ENCODE results near the gene CYB561D2. TPM values are rescaled to one million over a fixed set of nuclear protein-coding genes. Genes with fewer than 3 reads are reported as not detected.
A peak's percentile ranks its signal among the peaks of the same experiment; 100 is the strongest.
"Not testable (repeated sequence)": the region's sequence is repeated elsewhere in the genome, so short reads cannot be mapped to it uniquely, and the experiment has no call there.

CYB561D2 gene, protein sequence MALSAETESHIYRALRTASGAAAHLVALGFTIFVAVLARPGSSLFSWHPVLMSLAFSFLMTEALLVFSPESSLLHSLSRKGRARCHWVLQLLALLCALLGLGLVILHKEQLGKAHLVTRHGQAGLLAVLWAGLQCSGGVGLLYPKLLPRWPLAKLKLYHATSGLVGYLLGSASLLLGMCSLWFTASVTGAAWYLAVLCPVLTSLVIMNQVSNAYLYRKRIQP
- 10 to 100 TPM; 23.3 to 42.6 (median 32.8) TPM for total RNA-seq
- 10 to 100 TPM; 42.4 to 52.9 TPM for polyA plus RNA-seq
- 11.3 reads per million, percentile 38 among the genes with 10 or more reads in this experiment for total RNA-seq

DNA sequence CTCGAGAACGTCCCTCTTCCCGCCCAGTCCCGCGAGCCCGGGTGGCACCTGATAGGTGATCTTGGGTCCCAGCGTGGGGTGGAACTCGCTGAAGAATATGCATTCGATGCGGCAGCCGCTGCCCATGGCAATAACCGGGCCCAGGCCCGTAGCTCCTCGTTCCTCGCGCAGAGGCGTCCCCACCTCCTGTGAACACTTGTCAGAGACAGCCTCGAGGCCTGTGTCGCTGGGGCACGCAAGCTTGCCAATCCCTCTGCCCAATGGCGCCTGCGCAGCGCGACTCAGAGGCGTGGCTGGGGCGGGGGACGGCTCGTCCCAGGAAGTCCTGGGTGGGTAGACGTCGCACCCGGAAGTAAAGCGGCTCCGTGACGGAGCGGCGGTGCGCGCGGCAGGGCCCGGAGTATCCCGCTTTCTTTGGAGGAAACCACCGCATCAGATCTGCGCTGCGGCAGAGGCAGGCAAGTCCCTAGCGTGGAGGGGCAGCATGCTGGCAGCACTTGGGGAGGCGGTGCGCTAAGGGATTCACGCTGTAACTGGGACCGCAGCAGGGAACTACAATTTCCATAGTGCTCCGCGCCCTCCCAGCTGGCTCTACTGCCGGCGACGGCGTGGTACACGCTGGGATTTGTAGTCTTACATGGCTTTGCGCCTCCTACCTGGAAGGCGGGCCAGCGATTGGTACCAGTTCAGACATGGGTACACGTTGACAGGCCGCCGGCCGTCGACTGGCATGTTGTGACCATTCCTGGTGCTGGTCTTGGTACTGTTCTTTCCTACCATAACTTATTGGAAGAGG is at the start of gene CYB561D2, which contains the start of gene NPRL2:
TSS of gene CYB561D2 (plus strand) at position 336 of the 796 bp plus-strand sequence. CDS start 572 bp downstream, outside the sequence.
TSS of gene NPRL2 (minus strand) at position 249 of the 796 bp plus-strand sequence. CDS start at position 126, 123 bp downstream.
- peak within 1 kb of the TSS; percentile 90 for H3K4me3 ChIP-seq (ENCODE audit: low read length)
- peak within 1 kb of the TSS; percentile 93 for H3K27ac ChIP-seq (ENCODE audit: low read depth, low read length)
- Mint-ChIP-seq H3K4me1 (peaks cover 24 to 78% (median 59%) of the 10 kb centered on the region in 7 donors), H3K27me3 (no peaks in the 10 kb centered on the region), H3K36me3 (peaks cover 0 to 30% (median 7%) of the 10 kb centered on the region in 5 donors), H3K9me3 (no peaks in the 10 kb centered on the region), H3K4me3 (peak within 1 kb of the TSS; percentile 86 to 99 (median 96)), H3K27ac (peak within 1 kb of the TSS; percentile 96 to 100 (median 99))
- peaks cover 26 to 32% of the 10 kb centered on the region in 2 donors for H3K4me1 ChIP-seq (ENCODE audit: control insufficient read depth in 2 of 2, insufficient read depth in 2 of 2, low read length in 2 of 2)
- intact Hi-C loops (cut with micrococcal nuclease) = loop anchor here (1.0 to 10.0 kb wide), 17 partner anchors 9 to 1636 kb away; partner anchors contain the start of genes HYAL3 (in 2 of the 2), NAA80 (in 2 of the 2), TMEM115 (in 2 of the 2) and DCAF1 (in 1 of the 2)
- peak; percentile 95 for ATAC-seq
- H3K9me3 ChIP-seq (ENCODE audit: control insufficient read depth in 2 of 3, low read length in 3 of 3) = no peaks in the 10 kb centered on the region
- CTCF ChIA-PET = interaction anchor here (0.7 to 4.5 kb wide), 6 partner anchors 10 to 199 kb away, joined by 3 to 21 read pairs (median 4); partner anchors contain the start of genes HYAL3, NAA80, RASSF1 and TUSC2
- peaks cover 0 to 59% (median 0%) of the 10 kb centered on the region in 3 experiments for H3K36me3 ChIP-seq (ENCODE audit: control insufficient read depth in 2 of 3, insufficient read depth in 3 of 3, low read length in 3 of 3)
- POLR2A ChIA-PET = interaction anchor here (0.7 to 34.0 kb wide), 11 partner anchors 6 to 1927 kb away, joined by 3 to 656 read pairs (median 6); partner anchors contain the start of genes C3orf18, CYB561D2, GNAI2 and HEMK1
- DNase-seq = peak; percentile 97 to 100 (median 99)
- H3K27me3 ChIP-seq (ENCODE audit: control insufficient read depth in 2 of 2, insufficient read depth in 2 of 2, low read length in 2 of 2) = no peaks in the 10 kb centered on the region

GRCh38 chr3:50302095-50303012 is 48.3 kb upstream of the CYB561D2 start:
- Histone ChIP-seq H3K9me3 (ENCODE audit: control insufficient read depth in 2 of 3, low read length in 3 of 3) (no peaks in the 10 kb centered on the region), H3K36me3 (ENCODE audit: control insufficient read depth in 2 of 3, insufficient read depth in 3 of 3, low read length in 3 of 3) (peaks cover 0 to 2% (median 0%) of the 10 kb centered on the region in 3 experiments), H3K4me1 (ENCODE audit: control insufficient read depth in 2 of 2, insufficient read depth in 2 of 2, low read length in 2 of 2) (peaks cover 19 to 20% of the 10 kb centered on the region in 2 donors), H3K4me3 (ENCODE audit: low read length) (no peak overlapping the region), H3K27ac (ENCODE audit: low read depth, low read length) (no peak overlapping the region), H3K27me3 (ENCODE audit: control insufficient read depth in 2 of 2, insufficient read depth in 2 of 2, low read length in 2 of 2) (no peaks in the 10 kb centered on the region)
- DNase-seq (no peak), ATAC-seq (no peak)
- POLR2A ChIA-PET = interaction anchor here (0.6 to 4.8 kb wide), 4 partner anchors 10 to 112 kb away, joined by 3 to 41 read pairs (median 3); no protein-coding TSS in a partner anchor
- H3K36me3 Mint-ChIP-seq = no peaks in the 10 kb centered on the region
- CTCF ChIA-PET = interaction anchor here (0.6 kb wide), 1 partner anchor 31 kb away, joined by 3 read pairs; no protein-coding TSS in a partner anchor
- no peaks in the 10 kb centered on the region for H3K27me3 Mint-ChIP-seq
- peaks cover 12 to 31% (median 21%) of the 10 kb centered on the region in 7 donors for H3K4me1 Mint-ChIP-seq
- H3K9me3 Mint-ChIP-seq = peaks cover 0 to 3% (median 0%) of the 10 kb centered on the region in 11 donors
- peak overlapping the region in 1 of 10 donors; percentile 12 for H3K4me3 Mint-ChIP-seq
- peak overlapping the region in 3 of 9 donors; percentile 4 to 36 (median 9) for H3K27ac Mint-ChIP-seq
- intact Hi-C loops (cut with micrococcal nuclease) = no loop called here

DNA sequence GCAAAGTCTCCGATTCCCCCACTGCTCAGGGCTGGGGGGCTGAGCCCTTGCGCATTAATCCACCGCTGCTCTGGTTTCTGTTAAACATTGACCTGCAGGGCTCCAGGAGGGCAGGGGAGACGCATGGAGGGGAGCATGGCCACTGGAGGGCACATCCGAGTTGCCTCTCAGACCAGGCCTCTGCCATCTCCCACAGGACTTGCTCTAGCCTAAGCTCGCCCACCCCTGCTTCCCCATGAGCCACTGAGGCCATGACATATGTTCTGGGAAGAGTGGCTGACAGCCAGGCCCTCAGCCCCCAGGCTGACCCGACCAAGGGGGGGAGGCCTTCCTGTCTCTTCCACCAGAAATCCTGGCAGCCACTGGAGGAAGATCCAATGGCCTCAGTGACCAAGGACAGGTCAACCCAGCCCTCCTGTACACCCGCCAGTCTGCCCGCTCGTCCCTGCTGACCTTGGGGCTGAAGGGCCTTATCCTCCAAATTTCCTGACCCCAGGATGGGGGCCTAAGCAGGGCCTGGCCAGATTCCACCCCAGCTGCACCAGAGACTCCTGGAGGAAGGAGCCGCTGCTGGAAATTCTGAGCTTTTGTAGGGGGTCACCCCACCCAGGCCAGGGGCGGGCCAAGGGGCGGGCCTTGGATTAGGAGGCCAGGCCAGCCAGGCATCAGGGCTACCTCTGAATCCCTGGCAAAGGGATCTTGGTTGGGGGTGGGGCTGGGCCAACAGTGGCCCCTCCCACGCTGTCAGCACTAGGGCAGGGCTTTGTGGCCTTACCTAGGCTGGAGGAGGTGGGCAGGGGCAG is 47.4 kb upstream of the CYB561D2 start, which contains the start of gene HYAL1:
TSS of gene HYAL1 (minus strand) at position 562 of the 803 bp plus-strand sequence. CDS start 618 bp downstream, outside the sequence.
- peak within 1 kb of the TSS in 2 of 9 donors; percentile 51 to 83 for H3K27ac Mint-ChIP-seq
- ChIA-PET CTCF (no interaction called here), POLR2A (interaction anchor here (1.0 to 1.2 kb wide), 2 partner anchors 10 to 34 kb away, joined by 3 read pairs; no protein-coding TSS in a partner anchor)
- DNase-seq = no peak
- Histone ChIP-seq H3K9me3 (ENCODE audit: control insufficient read depth in 2 of 3, low read length in 3 of 3) (no peaks in the 10 kb centered on the region), H3K27ac (ENCODE audit: low read depth, low read length) (no peak within 1 kb of the TSS), H3K36me3 (ENCODE audit: control insufficient read depth in 2 of 3, insufficient read depth in 3 of 3, low read length in 3 of 3) (no peaks in the 10 kb centered on the region), H3K27me3 (ENCODE audit: control insufficient read depth in 2 of 2, insufficient read depth in 2 of 2, low read length in 2 of 2) (no peaks in the 10 kb centered on the region), H3K4me3 (ENCODE audit: low read length) (no peak within 1 kb of the TSS), H3K4me1 (ENCODE audit: control insufficient read depth in 2 of 2, insufficient read depth in 2 of 2, low read length in 2 of 2) (peaks cover 13 to 16% of the 10 kb centered on the region in 2 donors)
- H3K27me3 Mint-ChIP-seq = no peaks in the 10 kb centered on the region
- ATAC-seq = no peak
- H3K9me3 Mint-ChIP-seq = peaks cover 0 to 3% (median 0%) of the 10 kb centered on the region in 11 donors
- intact Hi-C loops (cut with micrococcal nuclease) = no loop called here
- peaks cover 10 to 22% (median 17%) of the 10 kb centered on the region in 7 donors for H3K4me1 Mint-ChIP-seq
- H3K4me3 Mint-ChIP-seq = no peak within 1 kb of the TSS
- peaks cover 0 to 2% (median 0%) of the 10 kb centered on the region in 5 donors for H3K36me3 Mint-ChIP-seq

- Histone ChIP-seq H3K4me1 (ENCODE audit: control insufficient read depth in 2 of 2, insufficient read depth in 2 of 2, low read length in 2 of 2) (peaks cover 9% of the 10 kb centered on the region in 2 donors), H3K9me3 (ENCODE audit: control insufficient read depth in 2 of 3, low read length in 3 of 3) (no peaks in the 10 kb centered on the region), H3K4me3 (ENCODE audit: low read length) (no peak overlapping the region), H3K27ac (ENCODE audit: low read depth, low read length) (no peak overlapping the region), H3K36me3 (ENCODE audit: control insufficient read depth in 2 of 3, insufficient read depth in 3 of 3, low read length in 3 of 3) (no peaks in the 10 kb centered on the region), H3K27me3 (ENCODE audit: control insufficient read depth in 2 of 2, insufficient read depth in 2 of 2, low read length in 2 of 2) (no peaks in the 10 kb centered on the region)
- DNase-seq (no peak), ATAC-seq (no peak)
- peaks cover 7 to 16% (median 10%) of the 10 kb centered on the region in 7 donors for H3K4me1 Mint-ChIP-seq
- H3K4me3 Mint-ChIP-seq = no peak overlapping the region
- peaks cover 0 to 3% (median 0%) of the 10 kb centered on the region in 11 donors for H3K9me3 Mint-ChIP-seq
- no peaks in the 10 kb centered on the region for H3K27me3 Mint-ChIP-seq
- ChIA-PET CTCF (interaction anchor here (0.8 kb wide), 1 partner anchor 17 kb away, joined by 3 read pairs; no protein-coding TSS in a partner anchor), POLR2A (interaction anchor here (0.6 to 1.2 kb wide), 2 partner anchors 33 to 1744 kb away, joined by 3 to 4 read pairs; no protein-coding TSS in a partner anchor)
- no peak overlapping the region for H3K27ac Mint-ChIP-seq
- intact Hi-C loops (cut with micrococcal nuclease) = no loop called here
- peaks cover 0 to 4% (median 0%) of the 10 kb centered on the region in 5 donors for H3K36me3 Mint-ChIP-seq
These were observed 46.1 kb upstream of the CYB561D2 start for GRCh38 chr3:50304601-50305000.

DNA sequence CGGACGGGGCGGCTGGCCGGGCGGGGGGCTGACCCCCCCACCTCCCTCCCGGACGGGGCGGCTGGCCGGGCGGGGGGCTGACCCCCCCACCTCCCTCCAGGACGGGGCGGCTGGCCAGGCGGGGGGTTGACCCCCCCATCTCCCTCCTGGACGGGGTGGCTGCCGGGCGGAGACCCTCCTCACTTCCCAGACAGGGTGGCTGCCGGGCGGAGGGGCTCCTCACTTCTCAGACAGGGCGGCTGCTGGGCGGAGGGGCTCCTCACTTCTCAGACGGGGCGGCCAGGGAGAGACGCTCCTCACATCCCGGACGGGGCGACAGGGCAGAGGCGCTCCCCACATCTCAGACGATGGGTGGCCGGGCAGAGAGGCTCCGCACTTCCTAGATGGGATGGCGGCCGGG is 38.6 kb upstream of the CYB561D2 start:
- H3K27me3 ChIP-seq (ENCODE audit: control insufficient read depth in 2 of 2, insufficient read depth in 2 of 2, low read length in 2 of 2); CTCF ChIA-PET; DNase-seq; H3K4me1 ChIP-seq (ENCODE audit: control insufficient read depth in 2 of 2, insufficient read depth in 2 of 2, low read length in 2 of 2); H3K4me3 Mint-ChIP-seq; H3K9me3 Mint-ChIP-seq; H3K27me3 Mint-ChIP-seq; H3K27ac ChIP-seq (ENCODE audit: low read depth, low read length); H3K4me3 ChIP-seq (ENCODE audit: low read length); POLR2A ChIA-PET; H3K27ac Mint-ChIP-seq; H3K9me3 ChIP-seq (ENCODE audit: control insufficient read depth in 2 of 3, low read length in 3 of 3); ATAC-seq; intact Hi-C loops (cut with micrococcal nuclease); H3K36me3 ChIP-seq (ENCODE audit: control insufficient read depth in 2 of 3, insufficient read depth in 3 of 3, low read length in 3 of 3): not testable (repeated sequence)
- Mint-ChIP-seq H3K36me3 (peaks cover 0 to 11% (median 4%) of the 10 kb centered on the region in 5 donors), H3K4me1 (peaks cover 8 to 13% (median 9%) of the 10 kb centered on the region in 7 donors)
